K562 (cell line): Measurements from ENCODE around the gene ABLIM1. TPM values are rescaled to one million over a fixed set of nuclear protein-coding genes. Genes with fewer than 3 reads are reported as not detected.

ENCODE experiments used
- ATAC-seq: fragments of 200-7000 bp; cut with Tn5 transposase; 3 replicates; pipeline ENCODE4 v1.9.1; 2020; ENCODE audit warnings: moderate library complexity
- BruUV-seq: library from RNA; stranded (reverse); fragments of 400-500 nt; replicated peaks from 2 replicates; lab custom pipeline; 2021; lab: Mats Ljungman, UMichigan
- CTCF ChIA-PET: fragments of 300-600 bp; formaldehyde crosslinking; extraction: SDS; loops from one replicate; lab custom pipeline; 2021; ENCODE audit warnings: low intra/inter-chr PET ratio; lab: Yijun Ruan, JAX
- POLR2A ChIA-PET: fragments of 300-600, 350-650 bp; sonication (Branson Sonifier 250); formaldehyde crosslinking; extraction: SDS; loops from one replicate; lab custom pipeline; 2021; ENCODE audit warnings: antibody characterized with exemption, inconsistent platforms; lab: Yijun Ruan, JAX
- DNase-seq, 4 experiments: peaks; one replicate each; pipeline versions ENCODE4 v3.0.0 to v3.0.0-alpha.2; 2011 to 2018; ENCODE audit warnings: low spot score in 3 of 4, mixed read lengths in 3 of 4; ENCODE audit errors: extremely low read depth in 1 of 4
- FAIRE-seq: peaks from 2 replicates; lab custom pipeline; 2011; peaks lifted over from hg19 to GRCh38; lab: Jason Lieb, UNC
- H2AFZ ChIP-seq: 2 replicates; pipeline ENCODE4 v1.6.0; 2011; ENCODE audit warnings: low read depth, low read length, control low read depth, inconsistent platforms
- H3K27ac ChIP-seq: fragments of 200-600 bp; 3 replicates; pipeline ENCODE4 v1.8.0; 2011; ENCODE audit warnings: low read depth, mild to moderate bottlenecking, control low read depth, inconsistent platforms, low read length, moderate library complexity, mixed read lengths; ENCODE audit errors: extremely low read depth
- H3K27me3 ChIP-seq, 2 experiments: fragments of 300-600 bp in 1 of 2; 2 replicates in 1 of 2; 3 replicates in 1 of 2; pipeline versions ENCODE4 v1.6.0 to v1.8.0; 2011; ENCODE audit warnings: inconsistent platforms in 2 of 2, low read length in 2 of 2, mild to moderate bottlenecking in 1 of 2, mixed read lengths in 1 of 2, moderate library complexity in 1 of 2; ENCODE audit not compliant: control insufficient read depth in 2 of 2, insufficient read depth in 2 of 2
- H3K36me3 ChIP-seq: fragments of 300-600 bp; 3 replicates; pipeline ENCODE4 v1.8.0; 2011; ENCODE audit warnings: mild to moderate bottlenecking, low read length, inconsistent platforms; ENCODE audit not compliant: control insufficient read depth, insufficient read depth
- H3K4me1 ChIP-seq, 2 experiments: fragments of 200-600 bp in 1 of 2; replicated peaks in 1 of 2; 2 replicates in 1 of 2; 3 replicates in 1 of 2; pipeline versions ENCODE4 v1.5.1 to v1.8.0; 2011; ENCODE audit warnings: inconsistent platforms in 2 of 2, low read length in 2 of 2, mild to moderate bottlenecking in 1 of 2, mixed read lengths in 1 of 2, moderate library complexity in 1 of 2; ENCODE audit not compliant: control insufficient read depth in 2 of 2, insufficient read depth in 2 of 2
- H3K4me2 ChIP-seq: 2 replicates; pipeline ENCODE4 v1.6.1; 2011; ENCODE audit warnings: low read length, control low read depth, inconsistent platforms, mixed read lengths; ENCODE audit not compliant: insufficient read depth
- H3K4me3 ChIP-seq: fragments of 200-600 bp; sonication (generic), shearing (Covaris generic); 2 replicates; pipeline ENCODE4 v1.5.1; 2016; ENCODE audit warnings: control low read depth, inconsistent platforms
- H3K79me2 ChIP-seq: fragments of 200-600 bp; 3 replicates; pipeline ENCODE4 v1.8.0; 2011; ENCODE audit warnings: low read length, inconsistent platforms; ENCODE audit not compliant: control insufficient read depth, insufficient read depth
- H3K9ac ChIP-seq, 2 experiments: 2 replicates each; pipeline versions ENCODE4 v1.6.0 to v1.6.1; 2011; ENCODE audit warnings: low read depth in 2 of 2, low read length in 2 of 2, control low read depth in 1 of 2, inconsistent platforms in 1 of 2, mild to moderate bottlenecking in 1 of 2, mixed read lengths in 1 of 2; ENCODE audit not compliant: insufficient read depth in 1 of 2
- H3K9me1 ChIP-seq: one replicate; pipeline ENCODE4 v1.6.0; 2011; ENCODE audit warnings: inconsistent platforms, mild to moderate bottlenecking, low read length, moderate library complexity; ENCODE audit not compliant: control insufficient read depth, insufficient read depth
- H3K9me3 ChIP-seq: replicated peaks from 2 replicates; pipeline ENCODE4 v1.5.1; 2011; ENCODE audit warnings: low read depth, low read length, inconsistent platforms; ENCODE audit not compliant: control insufficient read depth, insufficient read depth
- H4K20me1 ChIP-seq: replicated peaks from 2 replicates; pipeline ENCODE4 v1.6.1; 2011; ENCODE audit warnings: low read length, inconsistent platforms, mixed read lengths; ENCODE audit not compliant: control insufficient read depth, insufficient read depth
- ARID2 ChIP-seq: fragments of 450-650 bp; IDR thresholded peaks from 2 replicates; pipeline ENCODE4 v1.6.1; 2017; ENCODE audit warnings: antibody characterized with exemption, mild to moderate bottlenecking
- CAMTA2 ChIP-seq: fragments of 250-450 bp; sonication (Bioruptor Pico); conservative IDR thresholded peaks from 2 replicates; pipeline ENCODE4 v1.5.1; 2022
- CXXC5 ChIP-seq: fragments of 250-450 bp; sonication (Bioruptor Pico); IDR thresholded peaks from 2 replicates; pipeline ENCODE4 v1.8.0; 2022; ENCODE audit warnings: inconsistent platforms, mild to moderate bottlenecking, moderate library complexity
- DPF2 ChIP-seq: fragments of 450-650 bp; IDR thresholded peaks from 2 replicates; pipeline ENCODE4 v1.6.1; 2016
- GABPB2 ChIP-seq: fragments of 250-450 bp; sonication (Bioruptor Pico); conservative IDR thresholded peaks from 2 replicates; pipeline ENCODE4 v1.5.1; 2021; ENCODE audit warnings: mild to moderate bottlenecking
- HNRNPLL ChIP-seq: fragments of 200-400 bp; formaldehyde crosslinking; IDR thresholded peaks from 2 replicates; pipeline ENCODE4 v1.6.1; 2017; ENCODE audit warnings: low read length, low read depth, mild to moderate bottlenecking; ENCODE audit not compliant: poor library complexity, severe bottlenecking
- MTA1 ChIP-seq: fragments of 450-650 bp; IDR thresholded peaks from 2 replicates; pipeline ENCODE4 v1.6.1; 2017; ENCODE audit warnings: borderline replicate concordance
- SETDB1 ChIP-seq: IDR thresholded peaks from one replicate; pipeline ENCODE4 v1.6.1; 2012; ENCODE audit warnings: low read length, control low read depth, inconsistent platforms
- SMAD3 ChIP-seq: fragments of 450-650 bp; formaldehyde crosslinking; conservative IDR thresholded peaks from 2 replicates; pipeline ENCODE4 v1.4.0; 2020; ENCODE audit warnings: mild to moderate bottlenecking
- THRAP3 ChIP-seq: fragments of 450-650 bp; IDR thresholded peaks from 2 replicates; pipeline ENCODE4 v1.6.1; 2016; ENCODE audit warnings: mild to moderate bottlenecking, inconsistent platforms, borderline replicate concordance
- ZNF232 ChIP-seq: sonication (generic); formaldehyde crosslinking; IDR thresholded peaks from 2 replicates; pipeline ENCODE4 v1.8.0; 2022; ENCODE audit warnings: mild to moderate bottlenecking, missing genetic modification reagents
- ZNF24 ChIP-seq: fragments of 450-650 bp; IDR thresholded peaks from 2 replicates; pipeline ENCODE4 v1.6.1; 2016
- ZNF766 ChIP-seq: fragments of 200-800 bp; sonication (Bioruptor generic); conservative IDR thresholded peaks from 2 replicates; pipeline ENCODE4 v1.6.1; 2016; ENCODE audit warnings: missing genetic modification characterization, missing compliant biosample characterization
- WGBS: fragments of 100-300 bp; shearing (Covaris generic); methylation state at CpG from one replicate; pipeline ENCODE4 v1.1.6; 2016; ENCODE audit warnings: low coverage, mixed read lengths; ENCODE audit not compliant: insufficient coverage; ENCODE audit errors: missing lambda C conversion rate; 5-methylcytosine and 5-hydroxymethylcytosine counted together
- in situ Hi-C: fragments of 300-500 bp; cut with MboI; formaldehyde crosslinking; loops from 4 replicates; pipeline ENCODE4 v1.15.0; 2018; ENCODE audit warnings: inconsistent platforms, mixed read lengths
- intact Hi-C: fragments of 100-400 bp; cut with micrococcal nuclease; formaldehyde crosslinking; loops from 2 replicates; pipeline ENCODE4 v1.14.2; 2022
- polyA plus RNA-seq, 8 experiments: library from polyadenylated mRNA; depleted of rRNA in 4 of 8; stranded (reverse) in 5 of 8; unstranded in 3 of 8; fragments of >200 nt; fragmentation: Nextera tagmentation in 2 of 8; fragmentation: Illumina TruSeq in 1 of 8; extraction: Ambion mirVana in 2 of 8; extraction: Trizol in 1 of 8; gene quantifications; 2 replicates each; pipeline versions ENCODE4 v1.2.1 to v1.2.3, GENCODE V29; 2011 to 2014; ENCODE audit warnings: inconsistent platforms in 1 of 8, missing spikeins in 1 of 8
- total RNA-seq, 7 experiments: library from RNA; depleted of rRNA in 6 of 7; stranded (reverse); fragments of >200 nt in 6 of 7; fragmentation: Illumina TruSeq in 2 of 7; extraction: Trizol in 2 of 7; gene quantifications; 2 replicates each; pipeline versions ENCODE4 v1.2.1 to v1.2.3, GENCODE V29; 2011 to 2021; ENCODE audit warnings: low replicate concordance in 1 of 7
- TF ChIP-seq, protein P1 (sequence below): fragments of 450-650 bp; IDR thresholded peaks from 2 replicates; pipeline ENCODE4 v1.6.1; 2017; ENCODE audit warnings: mild to moderate bottlenecking, moderate library complexity
- TF ChIP-seq, protein P2 (sequence below): sonication (generic); formaldehyde crosslinking; IDR thresholded peaks from 2 replicates; pipeline ENCODE4 v1.9.0; 2022; ENCODE audit warnings: mild to moderate bottlenecking, missing genetic modification reagents
- TF ChIP-seq, protein P3 (sequence below): fragments of 200-400 bp; formaldehyde crosslinking; IDR thresholded peaks from 2 replicates; pipeline ENCODE4 v1.6.1; 2017; ENCODE audit warnings: mild to moderate bottlenecking, low read depth, low read length, moderate library complexity

Gene ABLIM1
- total and polyA plus RNA-seq, 9 of the 15 experiments (the other 6 are each of a cell fraction or from before 2014, with no cell fraction given) = 0.07 to 0.49 (median 0.14) TPM; not detected in 6

DNA sequence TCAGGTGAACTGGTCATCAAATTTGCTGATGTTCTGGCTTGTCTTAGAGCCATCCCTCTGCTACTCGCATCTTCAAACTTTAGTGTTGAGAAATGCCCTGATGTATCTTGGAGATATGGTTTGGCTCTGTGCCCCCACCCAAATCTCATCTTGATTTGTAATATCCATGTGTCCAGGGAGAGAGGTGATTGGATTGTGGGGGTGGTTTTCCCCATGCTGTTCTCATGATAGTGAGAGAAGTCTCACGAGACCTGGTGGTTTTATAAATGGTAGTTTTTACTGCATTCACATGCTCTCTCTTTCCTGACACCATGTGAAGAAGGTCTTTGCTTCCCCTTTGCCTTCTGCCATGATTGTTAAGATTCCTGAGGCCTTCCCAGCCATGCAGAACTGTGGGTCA, 179.8 kb downstream of the ABLIM1 start (continued):
- no peak for TF ChIP-seq ZNF766 (CRISPR knock-in tag)
- TF ChIP-seq MTA1 = no peak
- TF ChIP-seq SMAD3 (CRISPR knock-in tag) = no peak
- TF ChIP-seq ARID2 = no peak
- TF ChIP-seq, protein P1, sequence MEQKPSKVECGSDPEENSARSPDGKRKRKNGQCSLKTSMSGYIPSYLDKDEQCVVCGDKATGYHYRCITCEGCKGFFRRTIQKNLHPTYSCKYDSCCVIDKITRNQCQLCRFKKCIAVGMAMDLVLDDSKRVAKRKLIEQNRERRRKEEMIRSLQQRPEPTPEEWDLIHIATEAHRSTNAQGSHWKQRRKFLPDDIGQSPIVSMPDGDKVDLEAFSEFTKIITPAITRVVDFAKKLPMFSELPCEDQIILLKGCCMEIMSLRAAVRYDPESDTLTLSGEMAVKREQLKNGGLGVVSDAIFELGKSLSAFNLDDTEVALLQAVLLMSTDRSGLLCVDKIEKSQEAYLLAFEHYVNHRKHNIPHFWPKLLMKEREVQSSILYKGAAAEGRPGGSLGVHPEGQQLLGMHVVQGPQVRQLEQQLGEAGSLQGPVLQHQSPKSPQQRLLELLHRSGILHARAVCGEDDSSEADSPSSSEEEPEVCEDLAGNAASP = no peak
- no peak for TF ChIP-seq CAMTA2 (CRISPR knock-in tag)
- TF ChIP-seq, protein P2, sequence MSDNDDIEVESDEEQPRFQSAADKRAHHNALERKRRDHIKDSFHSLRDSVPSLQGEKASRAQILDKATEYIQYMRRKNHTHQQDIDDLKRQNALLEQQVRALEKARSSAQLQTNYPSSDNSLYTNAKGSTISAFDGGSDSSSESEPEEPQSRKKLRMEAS (CRISPR knock-in tag) = no peak
- TF ChIP-seq HNRNPLL = no peak
- no peak for TF ChIP-seq THRAP3

GRCh38 chr10:114477285-114477684, 180.8 kb downstream of the ABLIM1 start:
- H3K9ac ChIP-seq = no peak overlapping the region
- intact Hi-C loops (loop anchor here (10.0 kb wide), 1 partner anchor 298 kb away; no protein-coding TSS in a partner anchor), in situ Hi-C loops (no loop called here)
- no peaks in the 10 kb centered on the region for H3K9me1 ChIP-seq
- POLR2A ChIA-PET = interaction anchor here (0.6 kb wide), 1 partner anchor 1705 kb away, joined by 4 read pairs; no protein-coding TSS in a partner anchor
- CTCF ChIA-PET = no interaction called here
- H4K20me1 ChIP-seq = no peaks in the 10 kb centered on the region
- no peaks in the 10 kb centered on the region for H3K36me3 ChIP-seq
- no peaks in the 10 kb centered on the region for H3K79me2 ChIP-seq
- H3K9me3 ChIP-seq = no peaks in the 10 kb centered on the region
- ATAC-seq (no peak), FAIRE-seq (no peak), DNase-seq (no peak)
- no peak overlapping the region for H3K4me3 ChIP-seq
- no peak overlapping the region for H3K4me2 ChIP-seq
- no peak overlapping the region for H2AFZ ChIP-seq
- 0% methylated on average over 7 of the region's 7 CpGs for WGBS
- BruUV-seq = no TSS peak
- H3K27ac ChIP-seq = no peak overlapping the region
- H3K4me1 ChIP-seq = no peaks in the 10 kb centered on the region
- H3K27me3 ChIP-seq = 0 out of 5 replicates have a peak, but pooled peaks cover 0 to 3% of the 10 kb centered on the region in 2 experiments
- TF ChIP-seq DPF2 (no peak), SETDB1 (no peak), CXXC5 (CRISPR knock-in tag) (no peak), ZNF232 (no peak), ZNF24 (no peak), GABPB2 (no peak)
- TF ChIP-seq, protein P3, sequence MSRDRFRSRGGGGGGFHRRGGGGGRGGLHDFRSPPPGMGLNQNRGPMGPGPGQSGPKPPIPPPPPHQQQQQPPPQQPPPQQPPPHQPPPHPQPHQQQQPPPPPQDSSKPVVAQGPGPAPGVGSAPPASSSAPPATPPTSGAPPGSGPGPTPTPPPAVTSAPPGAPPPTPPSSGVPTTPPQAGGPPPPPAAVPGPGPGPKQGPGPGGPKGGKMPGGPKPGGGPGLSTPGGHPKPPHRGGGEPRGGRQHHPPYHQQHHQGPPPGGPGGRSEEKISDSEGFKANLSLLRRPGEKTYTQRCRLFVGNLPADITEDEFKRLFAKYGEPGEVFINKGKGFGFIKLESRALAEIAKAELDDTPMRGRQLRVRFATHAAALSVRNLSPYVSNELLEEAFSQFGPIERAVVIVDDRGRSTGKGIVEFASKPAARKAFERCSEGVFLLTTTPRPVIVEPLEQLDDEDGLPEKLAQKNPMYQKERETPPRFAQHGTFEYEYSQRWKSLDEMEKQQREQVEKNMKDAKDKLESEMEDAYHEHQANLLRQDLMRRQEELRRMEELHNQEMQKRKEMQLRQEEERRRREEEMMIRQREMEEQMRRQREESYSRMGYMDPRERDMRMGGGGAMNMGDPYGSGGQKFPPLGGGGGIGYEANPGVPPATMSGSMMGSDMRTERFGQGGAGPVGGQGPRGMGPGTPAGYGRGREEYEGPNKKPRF = no peak
